GM13976 (cell line): ENCODE results near the gene LAMA4.

ENCODE experiments used
- DNase-seq: peaks from one replicate; pipeline ENCODE4 v3.0.0; 2012; ENCODE audit warnings: low spot score
- in situ Hi-C: fragments of 300-500 bp; cut with MboI; formaldehyde crosslinking; loops from one replicate; pipeline ENCODE4 v1.12.0; 2022; ENCODE audit warnings: low sequenced_read_pairs, mixed read lengths, inconsistent platforms; ENCODE audit not compliant: unreplicated experiment
- TF ChIP-seq, protein P1 (sequence below): IDR thresholded peaks from 2 replicates; pipeline ENCODE4 v1.5.1; 2012; ENCODE audit warnings: borderline replicate concordance, mild to moderate bottlenecking; ENCODE audit not compliant: insufficient read depth; ENCODE audit errors: extremely low read depth, missing control alignments, control extremely low read depth

The LAMA4 gene

DNA sequence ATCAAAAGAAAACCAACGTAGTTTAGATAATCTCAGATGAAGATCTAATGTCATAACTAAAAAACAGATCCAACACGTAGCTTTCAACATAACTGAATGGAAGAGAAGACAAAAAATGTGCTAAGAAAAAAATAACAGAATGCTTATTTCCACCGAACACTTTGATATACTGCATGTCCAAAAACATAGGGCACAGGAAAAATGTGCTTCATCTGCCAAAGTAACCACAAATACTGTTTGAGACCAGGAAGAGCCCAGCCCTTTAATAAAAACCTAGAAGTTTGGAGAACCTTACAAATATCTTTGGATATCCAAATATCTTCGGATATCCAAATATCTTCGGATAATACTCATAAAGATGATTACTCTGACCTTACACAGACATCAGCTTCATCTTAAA, 19.8 kb downstream of the LAMA4 start:
- TF ChIP-seq, protein P1, sequence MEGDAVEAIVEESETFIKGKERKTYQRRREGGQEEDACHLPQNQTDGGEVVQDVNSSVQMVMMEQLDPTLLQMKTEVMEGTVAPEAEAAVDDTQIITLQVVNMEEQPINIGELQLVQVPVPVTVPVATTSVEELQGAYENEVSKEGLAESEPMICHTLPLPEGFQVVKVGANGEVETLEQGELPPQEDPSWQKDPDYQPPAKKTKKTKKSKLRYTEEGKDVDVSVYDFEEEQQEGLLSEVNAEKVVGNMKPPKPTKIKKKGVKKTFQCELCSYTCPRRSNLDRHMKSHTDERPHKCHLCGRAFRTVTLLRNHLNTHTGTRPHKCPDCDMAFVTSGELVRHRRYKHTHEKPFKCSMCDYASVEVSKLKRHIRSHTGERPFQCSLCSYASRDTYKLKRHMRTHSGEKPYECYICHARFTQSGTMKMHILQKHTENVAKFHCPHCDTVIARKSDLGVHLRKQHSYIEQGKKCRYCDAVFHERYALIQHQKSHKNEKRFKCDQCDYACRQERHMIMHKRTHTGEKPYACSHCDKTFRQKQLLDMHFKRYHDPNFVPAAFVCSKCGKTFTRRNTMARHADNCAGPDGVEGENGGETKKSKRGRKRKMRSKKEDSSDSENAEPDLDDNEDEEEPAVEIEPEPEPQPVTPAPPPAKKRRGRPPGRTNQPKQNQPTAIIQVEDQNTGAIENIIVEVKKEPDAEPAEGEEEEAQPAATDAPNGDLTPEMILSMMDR = no peak
- DNase-seq = no peak
- in situ Hi-C loops = no loop called here

GRCh38 chr6:112233847-112234246, 20.5 kb downstream of the LAMA4 start:
- in situ Hi-C loops = no loop called here
- no peak for DNase-seq
- TF ChIP-seq, protein P1 = no peak

- TF ChIP-seq, protein P1 = no peak
- in situ Hi-C loops = no loop called here
- DNase-seq = no peak
These were observed 21.5 kb downstream of the LAMA4 start for GRCh38 chr6:112232845-112233256.

DNA sequence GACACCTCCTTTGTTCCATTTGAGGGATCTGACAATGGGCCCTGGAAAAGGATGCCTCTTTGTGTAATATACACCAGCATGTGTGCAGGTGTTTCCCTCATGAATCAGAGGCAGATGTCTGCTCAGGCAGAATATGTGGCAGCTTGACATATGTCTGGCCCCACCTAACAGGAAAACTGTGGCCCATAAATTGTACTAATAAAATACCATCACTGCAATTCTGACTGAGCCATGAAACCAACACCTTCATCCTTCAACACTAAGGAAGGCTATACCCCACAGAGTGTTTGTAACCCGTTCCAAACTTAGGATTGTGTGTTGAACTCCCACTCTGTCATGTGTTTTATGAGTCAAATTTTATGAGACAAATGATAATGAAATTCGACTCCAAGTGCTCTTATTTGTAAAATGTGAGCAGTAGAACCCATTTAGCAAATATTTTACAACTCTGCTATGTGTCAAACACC, 22.7 kb downstream of the LAMA4 start:
- TF ChIP-seq, protein P1 = no peak
- no peak for DNase-seq
- in situ Hi-C loops = no loop called here

- DNase-seq = no peak
- in situ Hi-C loops = no loop called here
- TF ChIP-seq, protein P1 = no peak
These were observed 23.2 kb downstream of the LAMA4 start for GRCh38 chr6:112231164-112231563.

DNA sequence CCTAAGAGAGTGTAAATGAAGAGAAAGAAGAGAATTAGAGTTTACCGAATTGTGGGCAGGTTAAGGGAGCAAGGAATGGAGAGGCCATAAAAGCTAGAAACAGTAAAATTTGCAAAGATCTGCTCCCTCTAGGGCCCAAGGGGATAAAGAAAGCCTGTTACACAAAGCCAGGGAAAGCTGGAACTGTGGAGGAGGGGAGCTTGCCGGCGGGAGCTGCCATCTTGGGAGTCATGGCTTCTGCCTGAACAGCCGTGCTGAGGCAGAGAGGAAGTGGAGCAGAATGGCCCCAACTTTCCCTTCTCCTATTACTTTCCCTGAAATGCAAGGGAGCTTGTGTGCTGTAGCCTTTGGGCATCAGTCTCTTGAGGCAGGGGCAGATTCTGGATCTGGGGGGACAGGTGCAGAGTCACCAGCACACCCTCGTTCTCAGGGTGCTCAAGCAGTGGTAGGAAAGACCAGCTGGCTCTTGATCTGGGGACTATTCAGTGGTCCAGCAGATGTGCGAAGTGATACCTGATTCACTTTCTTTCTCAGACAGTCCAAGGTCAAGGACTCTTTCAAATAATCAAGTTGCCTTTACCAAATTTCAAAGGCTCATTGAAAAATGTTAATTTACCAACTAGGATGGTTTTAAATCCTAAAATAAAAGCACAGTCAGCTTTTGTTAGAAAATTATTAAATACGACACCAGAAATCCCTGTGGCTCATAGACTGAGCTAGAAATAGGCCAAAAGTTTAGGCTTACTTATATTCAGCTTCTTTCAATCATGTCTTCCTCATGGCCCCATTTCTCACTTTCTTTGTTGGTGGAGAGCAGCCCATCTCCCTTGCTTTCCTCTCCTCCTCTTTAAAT, 25.7 kb downstream of the LAMA4 start:
- in situ Hi-C loops = no loop called here
- no peak for DNase-seq
- TF ChIP-seq, protein P1 = no peak
